Naive B cell (primary cell): ENCODE data around the gene SLC22A8. TPM values are rescaled to one million over a fixed set of nuclear protein-coding genes. Genes with fewer than 3 reads are reported as not detected.
"Not testable (repeated sequence)": the region's sequence is repeated elsewhere in the genome, so short reads cannot be mapped to it uniquely, and the experiment has no call there.

Experiments
- ATAC-seq, 2 donors: fragments of 150-1000 bp; cut with Tn5 transposase; 2 replicates each; pipeline ENCODE4 v1.10.0; 2021; ENCODE audit warnings: low read depth in 2 of 2, mild to moderate bottlenecking in 2 of 2, moderate library complexity in 2 of 2
- DNase-seq: peaks from one replicate; pipeline ENCODE4 v3.0.0; 2022
- H3K27ac Mint-ChIP-seq, 6 donors: one replicate each; pipeline ENCODE4 v1.8.0; 2020 to 2022; ENCODE audit warnings: mild to moderate bottlenecking in 6 of 6, mixed read lengths in 6 of 6, moderate library complexity in 5 of 6, inconsistent platforms in 2 of 6
- H3K27me3 Mint-ChIP-seq, 3 donors: one replicate each; pipeline ENCODE4 v1.8.0; 2021 to 2022; ENCODE audit warnings: mixed read lengths in 3 of 3, mild to moderate bottlenecking in 1 of 3
- H3K36me3 Mint-ChIP-seq, 2 donors: one replicate each; pipeline ENCODE4 v1.8.0; 2020 to 2022; ENCODE audit warnings: mixed read lengths in 2 of 2, inconsistent platforms in 1 of 2, mild to moderate bottlenecking in 1 of 2
- H3K4me1 Mint-ChIP-seq, 3 donors: one replicate each; pipeline ENCODE4 v1.8.0; 2020 to 2022; ENCODE audit warnings: mixed read lengths in 3 of 3, inconsistent platforms in 1 of 3, mild to moderate bottlenecking in 1 of 3, moderate library complexity in 1 of 3
- H3K4me3 Mint-ChIP-seq, 8 donors: one replicate each; pipeline ENCODE4 v1.8.0; 2020 to 2022; ENCODE audit warnings: mild to moderate bottlenecking in 8 of 8, mixed read lengths in 8 of 8, moderate library complexity in 8 of 8, inconsistent platforms in 2 of 8
- H3K9me3 Mint-ChIP-seq, 7 donors: one replicate each; pipeline ENCODE4 v1.8.0; 2020 to 2022; ENCODE audit warnings: mixed read lengths in 7 of 7, mild to moderate bottlenecking in 5 of 7, inconsistent platforms in 2 of 7, moderate library complexity in 1 of 7
- polyA plus RNA-seq, 6 donors: library from polyadenylated mRNA; unstranded; fragments of 300-500 nt; fragmentation: Illumina TruSeq; gene quantifications; one replicate each; pipeline ENCODE4 v1.2.3, GENCODE V29; 2021; ENCODE audit warnings: low read depth in 6 of 6

The SLC22A8 gene
- polyA plus RNA-seq = not detected

GRCh38 chr11:63015521-63016215 lies at the start of gene SLC22A8:
TSS of gene SLC22A8 (minus strand) at chr11:63015841. CDS start at chr11:63014958, 883 bp downstream.
- ATAC-seq = no peak
- peaks cover 35 to 53% (median 46%) of the 10 kb centered on the region in 3 donors for H3K27me3 Mint-ChIP-seq
- no peaks in the 10 kb centered on the region for H3K36me3 Mint-ChIP-seq
- no peaks in the 10 kb centered on the region for H3K4me1 Mint-ChIP-seq
- H3K4me3 Mint-ChIP-seq = peak within 1 kb of the TSS in 1 of 8 donors; percentile 63
- H3K9me3 Mint-ChIP-seq = no peaks in the 10 kb centered on the region
- H3K27ac Mint-ChIP-seq = peak within 1 kb of the TSS in 1 of 6 donors; percentile 39
- no peak for DNase-seq

DNA sequence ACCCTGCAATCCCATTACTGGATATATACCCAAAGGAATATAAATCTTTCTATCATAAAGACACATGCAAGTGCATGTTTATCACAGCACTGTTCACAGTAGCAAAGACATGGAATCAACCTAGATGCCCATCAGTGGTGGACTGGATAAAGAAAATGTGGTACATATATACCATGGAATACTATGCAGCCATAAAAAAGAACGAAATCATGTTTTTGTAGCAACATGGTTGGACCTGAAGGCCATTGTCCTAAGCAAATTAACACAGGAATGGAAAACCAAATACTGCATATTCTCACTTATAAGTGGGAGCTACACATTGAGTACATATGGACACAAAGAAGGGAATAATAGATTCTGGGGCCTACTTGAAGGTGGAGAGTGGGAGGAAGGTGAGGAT lies 30.6 kb upstream of the SLC22A8 start:
- not testable (repeated sequence) for DNase-seq, ATAC-seq, H3K4me1 Mint-ChIP-seq, H3K27ac Mint-ChIP-seq, H3K36me3 Mint-ChIP-seq, H3K4me3 Mint-ChIP-seq
- H3K27me3 Mint-ChIP-seq = peaks cover 23 to 62% (median 45%) of the 10 kb centered on the region in 3 donors
- peaks cover 5 to 37% (median 13%) of the 10 kb centered on the region in 7 donors for H3K9me3 Mint-ChIP-seq

DNA sequence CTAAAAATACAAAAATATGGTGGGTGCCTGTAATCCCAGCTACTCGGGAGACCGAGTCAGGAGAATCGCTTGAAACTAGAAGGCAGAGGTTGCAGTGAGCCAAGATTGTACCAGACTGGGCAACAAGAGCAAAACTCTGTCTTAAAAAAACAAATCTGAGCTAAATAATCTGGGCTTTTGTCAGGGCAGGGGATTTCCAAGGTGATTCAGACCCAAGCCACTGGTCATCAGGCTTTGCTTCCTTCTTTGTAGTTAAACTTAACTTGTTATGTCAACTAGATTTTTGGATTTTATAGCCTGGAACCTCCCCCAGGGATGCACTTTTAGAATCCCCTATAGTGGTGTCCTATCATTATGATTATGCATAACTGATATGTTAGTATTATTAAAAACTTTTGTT lies 27.0 kb upstream of the SLC22A8 start:
- no peak overlapping the region for H3K27ac Mint-ChIP-seq
- peaks cover 0 to 16% (median 6%) of the 10 kb centered on the region in 7 donors for H3K9me3 Mint-ChIP-seq
- DNase-seq (no peak), ATAC-seq (no peak)
- H3K27me3 Mint-ChIP-seq = peaks cover 25 to 57% (median 55%) of the 10 kb centered on the region in 3 donors
- no peak overlapping the region for H3K4me3 Mint-ChIP-seq
- no peaks in the 10 kb centered on the region for H3K4me1 Mint-ChIP-seq
- peaks cover 0 to 5% of the 10 kb centered on the region in 2 donors for H3K36me3 Mint-ChIP-seq

GRCh38 chr11:63032457-63032856 lies 16.8 kb upstream of the SLC22A8 start:
- peak overlapping the region in 1 of 6 donors; percentile 49 for H3K27ac Mint-ChIP-seq
- H3K4me3 Mint-ChIP-seq = no peak overlapping the region
- H3K36me3 Mint-ChIP-seq = no peaks in the 10 kb centered on the region
- peaks cover 0 to 3% (median 0%) of the 10 kb centered on the region in 3 donors for H3K4me1 Mint-ChIP-seq
- ATAC-seq (no peak), DNase-seq (no peak)
- H3K27me3 Mint-ChIP-seq = peaks cover 32 to 58% (median 54%) of the 10 kb centered on the region in 3 donors
- H3K9me3 Mint-ChIP-seq = peaks cover 0 to 8% (median 1%) of the 10 kb centered on the region in 7 donors

GRCh38 chr11:63023841-63024648 lies 8.4 kb upstream of the SLC22A8 start:
- Mint-ChIP-seq H3K4me1 (peaks cover 4 to 7% (median 5%) of the 10 kb centered on the region in 3 donors), H3K4me3 (no peak overlapping the region), H3K36me3 (no peaks in the 10 kb centered on the region), H3K27ac (peak overlapping the region in 1 of 6 donors; percentile 39), H3K27me3 (peaks cover 26 to 61% (median 56%) of the 10 kb centered on the region in 3 donors), H3K9me3 (peaks cover 0 to 19% (median 4%) of the 10 kb centered on the region in 7 donors)
- ATAC-seq (peak; percentile 76 to 83), DNase-seq (peak; percentile 67)

DNA sequence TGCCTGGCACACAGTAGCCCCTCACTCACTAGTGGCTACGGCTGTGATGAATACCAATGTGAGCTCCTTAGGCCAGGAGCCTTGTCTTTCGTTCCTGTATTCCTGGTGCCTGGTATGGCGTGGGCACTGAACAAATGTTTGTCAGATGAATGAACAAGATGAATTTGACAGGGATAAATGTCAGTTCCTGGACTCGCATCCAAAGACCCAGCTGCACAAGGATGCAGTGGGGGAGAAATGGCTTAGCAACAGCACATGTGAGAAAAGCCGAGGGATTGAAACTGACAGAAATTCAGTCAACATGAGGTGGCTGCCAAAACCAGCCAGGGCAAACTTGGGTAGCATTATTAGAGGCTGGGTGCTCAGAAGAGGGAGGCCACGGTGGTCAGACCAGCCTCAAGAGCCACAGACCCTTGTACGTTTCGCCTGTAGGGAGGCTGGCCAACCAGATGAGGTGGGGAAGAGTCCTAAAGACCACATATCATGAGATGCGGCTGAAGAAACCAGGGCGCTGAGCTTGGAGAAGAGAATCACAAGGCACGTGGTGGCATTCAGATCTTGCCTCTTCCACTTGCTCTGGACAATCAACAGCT lies 7.7 kb upstream of the SLC22A8 start:
- DNase-seq = no peak
- Mint-ChIP-seq H3K27ac (no peak overlapping the region), H3K4me3 (no peak overlapping the region)

DNA sequence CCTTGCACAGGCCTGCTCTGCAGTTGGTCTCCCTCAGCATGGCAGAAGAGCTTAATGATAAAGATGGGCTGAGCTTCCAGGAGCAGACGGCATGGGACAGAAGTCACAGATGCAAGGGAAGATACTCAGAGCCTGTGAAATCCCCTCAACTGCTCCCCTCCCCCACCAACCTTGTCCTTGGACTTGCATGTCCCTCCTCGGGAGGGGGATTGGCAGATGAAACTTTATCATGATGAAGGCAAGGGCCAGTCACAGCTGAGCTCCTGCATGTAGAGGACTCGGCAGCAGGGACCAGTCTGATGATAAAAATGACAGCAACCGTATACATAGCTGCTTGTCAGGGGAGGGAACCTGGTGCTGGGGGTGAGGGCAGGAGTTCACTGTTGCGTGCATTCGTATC lies 6.8 kb upstream of the SLC22A8 start:
- Mint-ChIP-seq H3K27me3 (peaks cover 33 to 59% (median 57%) of the 10 kb centered on the region in 3 donors), H3K4me1 (peaks cover 4 to 7% (median 5%) of the 10 kb centered on the region in 3 donors), H3K27ac (no peak overlapping the region), H3K9me3 (peaks cover 0 to 12% (median 4%) of the 10 kb centered on the region in 7 donors), H3K4me3 (no peak overlapping the region), H3K36me3 (no peaks in the 10 kb centered on the region)
- no peak for DNase-seq
- ATAC-seq = no peak

More for the DNA sequence above, 7.7 kb upstream of the SLC22A8 start:
- peaks cover 4 to 7% (median 5%) of the 10 kb centered on the region in 3 donors for H3K4me1 Mint-ChIP-seq
- H3K9me3 Mint-ChIP-seq = peaks cover 0 to 12% (median 4%) of the 10 kb centered on the region in 7 donors
- H3K27me3 Mint-ChIP-seq = peaks cover 29 to 61% (median 56%) of the 10 kb centered on the region in 3 donors
- no peaks in the 10 kb centered on the region for H3K36me3 Mint-ChIP-seq
- ATAC-seq = no peak

- peaks cover 28 to 62% (median 51%) of the 10 kb centered on the region in 3 donors for H3K27me3 Mint-ChIP-seq
- ATAC-seq (no peak), DNase-seq (no peak)
- no peak overlapping the region for H3K27ac Mint-ChIP-seq
- peaks cover 4 to 7% (median 5%) of the 10 kb centered on the region in 3 donors for H3K4me1 Mint-ChIP-seq
- H3K36me3 Mint-ChIP-seq = no peaks in the 10 kb centered on the region
- peaks cover 0 to 9% (median 4%) of the 10 kb centered on the region in 7 donors for H3K9me3 Mint-ChIP-seq
- H3K4me3 Mint-ChIP-seq = no peak overlapping the region
These were observed 5.1 kb upstream of the SLC22A8 start for GRCh38 chr11:63020671-63021291.

- Mint-ChIP-seq H3K36me3 (no peaks in the 10 kb centered on the region), H3K27me3 (peaks cover 36 to 59% (median 49%) of the 10 kb centered on the region in 3 donors), H3K4me3 (no peak overlapping the region), H3K27ac (no peak overlapping the region), H3K9me3 (no peaks in the 10 kb centered on the region), H3K4me1 (peaks cover 4 to 7% (median 5%) of the 10 kb centered on the region in 3 donors)
- ATAC-seq (no peak), DNase-seq (no peak)
These were observed 3.9 kb upstream of the SLC22A8 start for GRCh38 chr11:63019506-63019905.

DNA sequence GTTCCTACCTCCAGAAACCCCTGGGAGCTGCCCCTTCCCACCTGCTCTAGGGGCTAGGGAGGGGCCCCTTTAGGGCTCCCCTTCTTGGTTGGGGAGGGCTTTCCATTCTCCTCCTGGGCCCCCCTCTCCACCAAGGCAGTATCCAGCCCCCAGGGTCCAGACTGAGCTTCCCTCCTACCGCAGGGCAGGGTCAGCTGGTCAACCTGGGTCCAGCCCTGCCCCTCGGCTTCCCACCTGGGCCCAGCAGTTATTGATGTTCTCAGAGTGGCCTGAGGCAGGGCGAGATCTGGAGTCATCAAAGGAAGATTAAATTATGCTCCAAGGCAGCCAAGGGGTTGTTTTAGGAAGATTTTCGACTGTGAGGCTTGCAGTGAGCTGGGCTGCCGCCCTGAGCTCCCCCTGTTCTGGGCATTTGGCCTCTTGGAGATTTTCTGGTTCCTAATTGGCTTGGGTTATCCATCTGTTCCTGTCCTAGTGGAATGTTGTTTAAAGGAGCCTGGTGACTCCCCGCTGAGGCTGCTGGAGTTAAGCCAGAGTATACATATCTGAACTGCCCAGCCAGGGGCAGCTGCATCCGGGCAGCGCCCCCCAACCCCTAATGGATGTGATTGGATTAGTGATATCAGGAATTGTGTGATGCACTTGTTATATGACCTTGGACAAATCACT lies 1.8 kb upstream of the SLC22A8 start:
- no peak overlapping the region for H3K4me3 Mint-ChIP-seq
- ATAC-seq (no peak), DNase-seq (no peak)
- H3K27ac Mint-ChIP-seq = peak overlapping the region in 2 of 6 donors; percentile 47 to 86
- H3K27me3 Mint-ChIP-seq = peaks cover 37 to 62% (median 52%) of the 10 kb centered on the region in 3 donors
- no peaks in the 10 kb centered on the region for H3K9me3 Mint-ChIP-seq
- no peaks in the 10 kb centered on the region for H3K4me1 Mint-ChIP-seq
- no peaks in the 10 kb centered on the region for H3K36me3 Mint-ChIP-seq

- H3K4me3 Mint-ChIP-seq = peak overlapping the region in 2 of 8 donors; percentile 12 to 63
- peak overlapping the region in 1 of 6 donors; percentile 39 for H3K27ac Mint-ChIP-seq
- no peaks in the 10 kb centered on the region for H3K4me1 Mint-ChIP-seq
- H3K9me3 Mint-ChIP-seq = peaks cover 0 to 1% (median 0%) of the 10 kb centered on the region in 7 donors
- no peaks in the 10 kb centered on the region for H3K36me3 Mint-ChIP-seq
- DNase-seq (no peak), ATAC-seq (no peak)
- peaks cover 35 to 62% (median 52%) of the 10 kb centered on the region in 3 donors for H3K27me3 Mint-ChIP-seq
These were observed 1.1 kb downstream of the SLC22A8 start for GRCh38 chr11:63014408-63015055.

DNA sequence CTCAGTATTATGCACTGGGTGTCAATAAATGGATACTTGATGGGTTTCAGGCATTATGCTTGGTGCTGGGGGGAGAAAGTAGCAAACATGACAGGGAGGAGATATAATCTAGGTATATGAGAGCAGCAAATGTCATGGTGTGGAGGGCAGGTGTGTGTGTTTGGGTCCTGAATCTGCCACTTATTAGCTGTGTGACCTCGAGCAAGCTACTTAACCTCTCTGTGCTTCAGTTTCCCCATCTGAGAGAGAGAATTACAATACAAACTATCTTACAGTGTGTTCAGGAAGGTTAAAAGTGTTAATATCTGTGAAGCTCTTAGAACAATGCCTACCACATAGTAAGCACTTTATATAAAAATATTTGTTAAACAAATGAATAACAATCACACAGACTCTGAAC lies 2.8 kb downstream of the SLC22A8 start:
- Mint-ChIP-seq H3K4me3 (no peak overlapping the region), H3K4me1 (no peaks in the 10 kb centered on the region), H3K27ac (peak overlapping the region in 1 of 6 donors; percentile 34), H3K36me3 (no peaks in the 10 kb centered on the region), H3K27me3 (peaks cover 22 to 56% (median 53%) of the 10 kb centered on the region in 3 donors), H3K9me3 (peaks cover 0 to 1% (median 0%) of the 10 kb centered on the region in 7 donors)
- DNase-seq (no peak), ATAC-seq (no peak)
